DMS53 treated with DMSO at 0.1 percent for 48 hours (cell line): ENCODE measurements around the gene NFKBIE.

Source experiments
- DNase-seq: peaks from one replicate; lab custom pipeline; 2025; ENCODE audit not compliant: unreplicated experiment; lab: John Stamatoyannopoulos, UW

NFKBIE gene

DNA sequence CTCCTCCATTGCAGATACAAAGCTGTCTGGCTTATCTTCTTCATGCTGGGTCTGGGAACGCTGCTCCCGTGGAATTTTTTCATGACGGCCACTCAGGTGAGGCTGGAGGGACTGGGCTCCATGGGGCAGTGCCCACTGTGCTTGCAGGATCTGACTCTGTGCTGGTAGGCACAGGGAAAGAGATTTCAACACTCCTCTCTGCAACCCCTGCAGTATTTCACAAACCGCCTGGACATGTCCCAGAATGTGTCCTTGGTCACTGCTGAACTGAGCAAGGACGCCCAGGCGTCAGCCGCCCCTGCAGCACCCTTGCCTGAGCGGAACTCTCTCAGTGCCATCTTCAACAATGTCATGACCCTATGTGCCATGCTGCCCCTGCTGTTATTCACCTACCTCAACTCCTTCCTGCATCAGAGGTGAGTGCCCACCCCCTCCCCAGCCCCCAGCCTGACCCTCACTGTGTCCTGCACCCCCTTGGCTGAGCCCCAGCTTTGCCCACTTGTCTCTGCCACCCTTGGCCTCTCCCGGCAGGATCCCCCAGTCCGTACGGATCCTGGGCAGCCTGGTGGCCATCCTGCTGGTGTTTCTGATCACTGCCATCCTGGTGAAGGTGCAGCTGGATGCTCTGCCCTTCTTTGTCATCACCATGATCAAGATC, 35.8 kb downstream of the NFKBIE start:
- DNase-seq: no peak

DNA sequence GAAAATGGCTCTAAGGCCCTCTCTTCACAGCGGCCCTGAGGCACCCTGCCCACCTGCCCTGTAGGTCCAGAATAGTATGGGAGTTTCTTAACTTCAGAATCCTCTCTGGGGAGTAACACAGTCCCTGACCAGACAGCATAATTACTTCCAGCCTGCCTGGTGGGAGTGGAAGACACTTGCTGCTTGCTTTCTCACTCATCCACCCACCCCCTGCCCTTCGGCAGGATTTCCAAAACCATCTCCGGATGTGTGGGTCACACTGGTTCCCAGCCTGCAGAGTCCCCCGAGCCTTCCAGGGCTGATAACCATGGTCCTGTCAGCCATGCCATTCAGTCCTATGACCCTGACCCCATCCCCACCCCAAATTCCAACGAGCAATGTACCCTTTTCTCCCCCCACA, 36.5 kb downstream of the NFKBIE start:
- DNase-seq: no peak

GRCh38 chr6:44228433-44228832, 36.9 kb downstream of the NFKBIE start:
- DNase-seq: no peak

GRCh38 chr6:44228031-44228430, 37.3 kb downstream of the NFKBIE start:
- DNase-seq: no peak

DNA sequence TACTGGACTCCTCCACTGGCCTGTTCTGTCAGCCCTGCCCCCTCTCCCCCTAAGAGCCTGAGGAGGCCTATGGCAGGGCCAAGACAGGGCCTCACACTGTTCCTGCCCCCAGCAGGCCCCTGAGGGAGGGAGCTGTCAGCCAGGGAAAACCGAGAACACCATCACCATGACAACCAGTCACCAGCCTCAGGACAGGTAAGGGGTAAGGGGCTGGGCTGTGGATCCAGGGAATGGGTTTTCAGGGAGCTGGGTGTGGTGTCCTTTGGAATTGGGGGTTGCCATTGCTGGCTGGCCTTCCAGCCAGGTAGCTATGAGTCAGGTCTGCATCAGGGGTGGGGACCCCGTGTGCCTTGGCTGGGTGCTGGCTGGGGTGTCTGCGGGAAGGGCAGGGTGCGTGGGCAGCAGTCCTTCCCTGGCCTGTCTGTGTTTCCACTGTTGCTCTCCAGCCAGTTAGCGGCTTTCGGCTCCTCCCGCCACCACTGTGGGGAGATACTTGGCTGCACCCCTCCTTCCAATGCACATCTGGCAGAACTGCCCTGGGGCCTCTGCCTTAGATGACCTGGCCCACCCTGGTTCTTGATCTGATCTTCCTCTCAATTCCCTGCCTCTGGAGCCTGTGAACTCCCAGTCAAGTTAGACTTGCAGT, 38.1 kb downstream of the NFKBIE start:
- no peak for DNase-seq

GRCh38 chr6:44226368-44227147, 38.8 kb downstream of the NFKBIE start:
- DNase-seq: no peak

- no peak for DNase-seq
These were observed 39.6 kb downstream of the NFKBIE start for GRCh38 chr6:44225579-44226325.

- DNase-seq: no peak
These were observed 40.4 kb downstream of the NFKBIE start for GRCh38 chr6:44224965-44225305.

DNA sequence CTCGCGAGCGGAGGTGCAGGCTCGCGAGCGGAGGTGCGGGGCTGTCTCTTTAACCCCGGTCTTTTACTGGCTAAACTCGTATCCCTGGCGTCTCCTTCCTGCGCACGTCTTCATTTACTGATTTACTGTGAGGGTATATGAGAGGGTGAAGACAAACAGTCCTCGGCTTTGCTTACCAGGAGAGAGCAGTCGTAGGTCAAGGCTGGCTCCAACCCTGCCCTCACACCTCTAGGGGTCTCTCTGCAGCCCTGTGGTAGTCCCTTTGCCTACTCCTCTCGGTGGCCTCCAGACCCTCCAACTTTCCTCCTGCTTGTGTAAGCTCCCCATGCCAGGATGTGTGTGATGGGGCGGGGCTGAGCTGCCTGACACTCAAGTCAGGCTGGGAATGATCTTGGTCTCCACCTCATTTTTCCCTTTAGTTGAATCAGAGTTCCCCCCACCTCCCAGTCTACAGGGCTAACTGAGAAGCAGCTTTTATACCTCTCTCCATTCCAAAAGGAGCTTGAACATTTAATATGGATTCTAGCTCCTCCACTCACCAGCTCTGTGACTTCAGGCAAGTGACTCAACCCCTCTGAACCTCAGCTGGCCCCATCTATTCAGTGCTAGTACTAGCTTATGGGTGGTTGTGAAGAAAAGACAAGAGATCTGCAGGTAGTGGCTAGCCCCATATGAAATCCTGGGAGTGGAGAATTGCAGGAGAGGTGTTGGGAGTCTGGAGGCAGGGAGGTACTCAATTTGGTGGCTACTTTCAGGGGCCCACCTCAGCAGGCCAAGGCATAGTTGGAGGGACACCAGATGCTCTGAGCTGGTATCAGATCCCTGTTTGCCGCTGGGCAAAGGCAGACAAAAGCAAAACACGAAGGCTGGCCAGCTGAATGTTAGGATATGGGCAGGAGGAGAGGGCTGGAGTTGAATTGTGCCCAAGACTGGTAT, 41.1 kb downstream of the NFKBIE start:
- DNase-seq: peak; percentile 14

DNA sequence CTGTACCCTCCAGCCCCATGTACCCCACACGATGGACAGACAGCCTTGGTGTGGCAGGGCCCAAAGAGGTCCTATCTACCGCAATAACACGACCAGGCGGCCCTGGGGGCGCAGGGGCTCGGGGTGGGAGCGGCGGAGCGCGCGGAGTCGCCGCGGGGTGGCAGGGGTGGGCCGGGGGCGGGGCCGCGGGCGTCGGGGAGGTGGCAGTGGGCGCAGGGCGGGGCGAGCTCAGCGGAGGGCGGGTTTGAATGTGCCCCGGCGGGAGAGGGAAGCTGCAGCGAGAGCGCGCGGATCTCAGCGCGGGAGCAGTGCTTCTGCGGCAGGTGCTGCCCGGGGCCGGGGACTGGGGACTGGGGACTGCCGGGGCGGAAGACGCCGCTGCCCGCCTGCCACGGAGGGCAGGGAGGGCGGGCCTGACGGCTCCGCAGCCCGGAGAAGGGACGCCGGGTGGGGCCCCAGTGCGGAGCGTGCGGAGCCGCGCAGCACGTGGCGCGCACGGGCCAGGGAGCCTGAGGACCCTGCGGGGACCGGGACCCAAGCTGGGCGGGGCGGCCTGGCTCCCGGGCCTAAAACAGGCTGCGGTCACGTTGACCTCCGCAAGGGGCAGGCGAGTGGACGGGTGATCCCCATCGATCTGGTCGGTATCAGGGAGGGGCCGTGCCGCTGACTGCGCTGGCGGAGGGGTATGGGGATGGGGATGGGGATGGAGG, 41.9 kb downstream of the NFKBIE start, which contains the start of gene SLC29A1:
SLC29A1 (plus strand) TSS at position 277 of the 710 bp plus-strand sequence. CDS start 3,719 bp downstream, outside the sequence.
- DNase-seq: peak; percentile 47

GRCh38 chr6:44222486-44223318, 42.6 kb downstream of the NFKBIE start:
- peak; percentile 35 for DNase-seq

- DNase-seq: no peak
These were observed 43.4 kb downstream of the NFKBIE start for GRCh38 chr6:44221961-44222335.

GRCh38 chr6:44221291-44221960, 43.9 kb downstream of the NFKBIE start:
- peak; percentile 29 for DNase-seq

DNA sequence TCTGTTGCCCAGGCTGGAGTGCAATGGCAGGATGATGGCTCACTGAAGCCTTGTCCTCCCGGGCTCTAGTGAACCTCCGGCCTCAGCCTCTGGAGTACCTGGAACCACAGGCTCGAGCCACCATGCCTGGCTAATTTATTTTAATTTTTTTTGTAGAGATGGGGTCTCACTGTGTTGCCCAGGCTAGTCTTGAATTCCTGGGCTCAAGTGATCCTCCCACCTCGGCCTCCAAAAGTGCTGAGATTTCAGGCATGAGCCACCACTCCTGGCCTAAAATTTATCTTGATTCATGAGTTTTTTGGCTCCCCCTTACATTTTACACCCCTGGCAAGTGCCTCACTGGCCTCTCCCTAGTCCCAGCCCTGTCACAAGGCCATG, 44.4 kb downstream of the NFKBIE start:
- DNase-seq: no peak

- no peak for DNase-seq
These were observed 45.3 kb downstream of the NFKBIE start for GRCh38 chr6:44219815-44220784.

GRCh38 chr6:44219053-44219814, 46.1 kb downstream of the NFKBIE start:
- peak; percentile 69 for DNase-seq
